ENCODE results near the gene AKR7A3. TPM values are rescaled to one million over a fixed set of nuclear protein-coding genes. Genes with fewer than 3 reads are reported as not detected.
"Not testable (repeated sequence)": the region's sequence is repeated elsewhere in the genome, so short reads cannot be mapped to it uniquely, and the experiment has no call there.

The AKR7A3 gene
- total RNA-seq, 2 donors from 2014 or later: 2.5 to 3.9 TPM

DNA sequence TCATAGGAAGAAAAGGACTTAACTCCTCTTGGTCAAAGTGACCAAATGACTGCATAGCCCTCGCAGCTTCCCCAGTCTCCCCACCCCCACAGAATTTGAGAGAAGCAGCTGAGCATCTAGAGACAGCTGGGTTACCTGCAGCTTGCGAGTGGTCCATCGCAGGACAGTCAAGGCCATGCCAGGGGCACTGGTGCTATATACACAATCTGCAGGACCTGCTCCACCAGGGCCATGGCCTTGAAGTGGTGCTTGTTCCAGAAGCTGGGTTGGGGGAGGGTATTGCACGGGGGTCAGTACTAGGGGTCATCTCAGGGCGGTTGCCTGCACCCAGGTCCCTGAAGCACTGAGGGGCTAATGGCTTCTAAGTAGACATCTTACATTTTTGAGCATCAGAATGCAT is 26.5 kb downstream of the AKR7A3 start:
- H3K36me3 ChIP-seq: peaks cover 28% of the 10 kb centered on the region
- DNase-seq (ENCODE audit: low spot score) (no peak), ATAC-seq (ENCODE audit: insufficient number of reproducible peaks, low FRiP score, low read depth) (no peak)
- H3K9me3 ChIP-seq: no peaks in the 10 kb centered on the region
- TF ChIP-seq, protein P1, sequence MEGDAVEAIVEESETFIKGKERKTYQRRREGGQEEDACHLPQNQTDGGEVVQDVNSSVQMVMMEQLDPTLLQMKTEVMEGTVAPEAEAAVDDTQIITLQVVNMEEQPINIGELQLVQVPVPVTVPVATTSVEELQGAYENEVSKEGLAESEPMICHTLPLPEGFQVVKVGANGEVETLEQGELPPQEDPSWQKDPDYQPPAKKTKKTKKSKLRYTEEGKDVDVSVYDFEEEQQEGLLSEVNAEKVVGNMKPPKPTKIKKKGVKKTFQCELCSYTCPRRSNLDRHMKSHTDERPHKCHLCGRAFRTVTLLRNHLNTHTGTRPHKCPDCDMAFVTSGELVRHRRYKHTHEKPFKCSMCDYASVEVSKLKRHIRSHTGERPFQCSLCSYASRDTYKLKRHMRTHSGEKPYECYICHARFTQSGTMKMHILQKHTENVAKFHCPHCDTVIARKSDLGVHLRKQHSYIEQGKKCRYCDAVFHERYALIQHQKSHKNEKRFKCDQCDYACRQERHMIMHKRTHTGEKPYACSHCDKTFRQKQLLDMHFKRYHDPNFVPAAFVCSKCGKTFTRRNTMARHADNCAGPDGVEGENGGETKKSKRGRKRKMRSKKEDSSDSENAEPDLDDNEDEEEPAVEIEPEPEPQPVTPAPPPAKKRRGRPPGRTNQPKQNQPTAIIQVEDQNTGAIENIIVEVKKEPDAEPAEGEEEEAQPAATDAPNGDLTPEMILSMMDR (IDR thresholded peaks at IDR 0.05): no peak
- no peaks in the 10 kb centered on the region for H3K4me1 ChIP-seq (ENCODE audit: control insufficient read depth in 1 of 2, low read depth in 2 of 2)
- H3K4me3 ChIP-seq: no peak overlapping the region
- no peak overlapping the region for H3K27ac ChIP-seq
- no peaks in the 10 kb centered on the region for H3K27me3 ChIP-seq (replicated peaks; ENCODE audit: insufficient read depth)

DNA sequence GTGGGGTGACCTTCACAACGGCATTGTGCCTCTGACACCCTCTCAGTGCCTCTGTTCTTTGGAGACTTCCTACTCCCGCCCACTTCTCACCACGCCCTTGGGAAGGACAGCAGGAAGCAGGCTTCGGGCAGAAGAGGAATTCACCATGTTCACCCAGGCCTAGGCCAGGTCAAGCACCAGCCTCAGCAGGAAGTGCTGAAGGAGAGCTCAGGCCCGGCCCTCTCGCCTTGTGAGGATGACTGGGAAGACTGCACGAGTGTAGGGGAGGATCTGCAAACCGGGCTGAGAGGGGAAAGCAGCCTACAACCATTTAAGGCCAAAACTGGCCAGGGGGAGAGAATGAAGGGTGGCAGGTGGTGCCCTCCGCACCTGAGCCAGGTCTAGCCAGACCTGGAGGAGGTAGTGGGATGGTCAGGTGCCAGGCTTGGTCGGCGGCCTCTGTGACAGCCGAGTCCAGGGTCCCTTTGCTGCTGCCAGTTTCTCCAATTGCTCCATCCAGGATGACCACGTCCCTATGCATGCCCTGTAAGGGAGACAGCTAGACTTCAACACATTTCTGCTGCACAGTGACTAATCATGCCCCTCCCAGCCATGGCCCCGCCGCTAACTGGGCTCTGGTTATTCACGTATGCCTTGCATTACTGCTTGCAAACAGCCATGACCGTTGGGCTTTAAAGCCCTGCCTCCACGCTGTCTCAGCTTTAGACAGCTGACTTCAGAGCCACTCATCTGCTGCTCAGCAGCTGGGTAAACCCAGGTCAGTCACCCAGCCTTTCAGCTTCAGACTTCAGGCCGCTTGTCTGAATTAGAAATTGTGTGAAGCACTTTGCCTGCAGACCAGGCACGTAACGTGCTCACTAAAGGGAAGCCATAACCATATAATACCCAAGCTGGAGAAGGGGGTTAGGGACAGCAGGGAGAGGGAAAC is 28.1 kb downstream of the AKR7A3 start:
- Histone ChIP-seq H3K4me3 (no peak overlapping the region), H3K27me3 (replicated peaks; ENCODE audit: insufficient read depth) (no peaks in the 10 kb centered on the region), H3K4me1 (ENCODE audit: control insufficient read depth in 1 of 2, low read depth in 2 of 2) (no peaks in the 10 kb centered on the region), H3K36me3 (peaks cover 37% of the 10 kb centered on the region), H3K27ac (no peak overlapping the region), H3K9me3 (no peaks in the 10 kb centered on the region)
- no peak for DNase-seq (ENCODE audit: low spot score)
- ATAC-seq (ENCODE audit: insufficient number of reproducible peaks, low FRiP score, low read depth): no peak
- TF ChIP-seq, protein P1 (IDR thresholded peaks at IDR 0.05): no peak

DNA sequence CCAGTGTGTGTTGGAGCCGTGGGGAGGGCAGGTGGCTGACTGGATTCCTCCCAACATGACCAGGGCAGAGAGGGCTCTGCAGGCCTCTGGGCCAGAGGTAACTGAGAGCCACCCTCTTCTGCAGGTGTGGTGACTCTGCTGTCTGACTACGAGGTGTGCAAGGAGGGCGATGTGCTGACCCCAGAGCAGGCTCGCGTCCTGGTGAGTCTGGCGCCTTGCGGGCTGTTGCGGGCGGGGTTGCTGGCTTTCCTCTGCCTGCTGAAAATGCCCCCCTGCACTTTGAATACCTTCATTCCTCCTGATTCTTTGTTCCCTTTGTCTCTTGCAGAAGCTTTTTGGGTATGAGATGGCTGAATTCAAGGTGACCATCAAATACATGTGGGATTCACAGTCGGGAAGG is 30.2 kb downstream of the AKR7A3 start:
- Histone ChIP-seq H3K27me3 (replicated peaks; ENCODE audit: insufficient read depth) (no peaks in the 10 kb centered on the region), H3K27ac (no peak overlapping the region), H3K4me3 (no peak overlapping the region), H3K36me3 (peaks cover 37% of the 10 kb centered on the region), H3K4me1 (ENCODE audit: control insufficient read depth in 1 of 2, low read depth in 2 of 2) (peaks cover 0 to 3% of the 10 kb centered on the region in 2 donors), H3K9me3 (no peaks in the 10 kb centered on the region)
- ATAC-seq (ENCODE audit: insufficient number of reproducible peaks, low FRiP score, low read depth) (no peak), DNase-seq (ENCODE audit: low spot score) (no peak)
- TF ChIP-seq, protein P1 (IDR thresholded peaks at IDR 0.05): no peak

DNA sequence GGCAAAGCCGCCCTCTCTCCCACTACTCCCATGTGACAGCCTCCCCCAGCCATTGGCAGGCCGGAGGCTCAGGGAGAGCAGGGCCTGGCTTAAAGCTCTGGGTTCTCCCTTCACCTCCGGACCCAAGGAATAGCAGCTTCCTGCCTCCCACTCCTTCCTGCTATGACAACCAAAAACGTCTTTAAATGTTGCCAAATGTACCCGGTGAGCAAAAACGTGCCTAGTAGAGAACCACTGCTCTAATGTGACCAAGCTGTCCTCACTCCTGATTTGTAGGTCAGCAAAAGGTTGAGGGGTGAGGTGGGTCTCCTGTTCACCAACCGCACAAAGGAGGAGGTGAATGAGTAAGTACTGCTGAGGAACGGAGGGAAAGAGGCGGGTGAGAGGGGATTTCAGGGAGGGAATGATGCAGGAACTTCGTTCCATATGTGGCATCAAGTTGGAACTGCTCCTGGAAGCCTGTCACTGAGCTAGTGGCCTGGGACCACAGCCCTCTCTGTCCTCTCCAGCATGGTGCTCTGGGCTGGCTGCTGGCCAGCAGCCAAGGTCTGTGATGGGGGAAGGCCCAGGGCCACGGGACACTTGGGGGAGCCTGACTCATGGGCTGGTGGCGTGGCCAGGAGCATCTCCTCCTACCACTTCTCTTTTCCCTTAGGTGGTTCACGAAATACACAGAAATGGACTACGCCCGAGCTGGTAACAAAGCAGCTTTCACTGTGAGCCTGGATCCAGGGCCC is 31.2 kb downstream of the AKR7A3 start:
- Histone ChIP-seq H3K4me1 (ENCODE audit: control insufficient read depth in 1 of 2, low read depth in 2 of 2) (peaks cover 9 to 13% of the 10 kb centered on the region in 2 donors), H3K27ac (no peak overlapping the region), H3K9me3 (no peaks in the 10 kb centered on the region), H3K27me3 (replicated peaks; ENCODE audit: insufficient read depth) (no peaks in the 10 kb centered on the region), H3K36me3 (peaks cover 37% of the 10 kb centered on the region), H3K4me3 (no peak overlapping the region)
- TF ChIP-seq, protein P1 (IDR thresholded peaks at IDR 0.05): no peak
- no peak for DNase-seq (ENCODE audit: low spot score)
- ATAC-seq (ENCODE audit: insufficient number of reproducible peaks, low FRiP score, low read depth): no peak

DNA sequence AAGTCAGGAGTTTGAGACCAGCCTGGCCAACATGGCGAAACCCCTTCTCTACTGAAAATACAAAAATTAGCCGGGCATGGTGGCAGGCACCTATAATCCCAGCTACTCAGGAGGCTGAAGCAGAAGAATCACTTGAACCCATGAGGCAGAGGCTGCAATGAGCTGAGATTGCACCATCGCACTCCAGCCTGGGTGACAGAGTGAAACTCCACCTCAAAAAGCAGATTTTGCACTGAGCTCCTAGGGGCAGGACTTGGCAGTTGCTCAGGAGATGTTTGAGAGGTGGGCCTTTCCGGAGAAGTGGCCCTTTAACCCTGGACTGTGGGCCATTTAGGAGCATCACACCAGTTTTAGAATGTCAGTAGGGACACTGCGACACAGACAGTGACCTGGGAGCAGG is 32.3 kb downstream of the AKR7A3 start:
- Histone ChIP-seq H3K4me1 (ENCODE audit: control insufficient read depth in 1 of 2, low read depth in 2 of 2) (peaks cover 13 to 17% of the 10 kb centered on the region in 2 donors), H3K36me3 (peaks cover 37% of the 10 kb centered on the region)
- H3K4me3 ChIP-seq; H3K9me3 ChIP-seq; DNase-seq (ENCODE audit: low spot score); H3K27ac ChIP-seq; ATAC-seq (ENCODE audit: insufficient number of reproducible peaks, low FRiP score, low read depth); H3K27me3 ChIP-seq (replicated peaks; ENCODE audit: insufficient read depth): not testable (repeated sequence)
